ENCODE measurements around the gene DCBLD1.
A peak's percentile ranks its signal among the peaks of the same experiment; 100 is the strongest.

Gene DCBLD1

GRCh38 chr6:117550618-117551242, 68.3 kb downstream of the DCBLD1 start:
- no peak overlapping the region for H3K4me3 ChIP-seq (ENCODE audit: control insufficient read depth, low read depth, low read length)
- no peak for TF ChIP-seq CTCF (conservative IDR thresholded peaks at IDR 0.05; ENCODE audit: control insufficient read depth, insufficient read depth, low read depth, low read length)
- no peak for DNase-seq (ENCODE audit: low read depth)

GRCh38 chr6:117552618-117553017, 70.1 kb downstream of the DCBLD1 start:
- no peak for TF ChIP-seq CTCF (conservative IDR thresholded peaks at IDR 0.05; ENCODE audit: control insufficient read depth, insufficient read depth, low read depth, low read length)
- DNase-seq (ENCODE audit: low read depth) = no peak
- no peak overlapping the region for H3K4me3 ChIP-seq (ENCODE audit: control insufficient read depth, low read depth, low read length)

GRCh38 chr6:117553142-117553541, 70.7 kb downstream of the DCBLD1 start:
- H3K4me3 ChIP-seq (ENCODE audit: control insufficient read depth, low read depth, low read length) = no peak overlapping the region
- no peak for TF ChIP-seq CTCF (conservative IDR thresholded peaks at IDR 0.05; ENCODE audit: control insufficient read depth, insufficient read depth, low read depth, low read length)
- no peak for DNase-seq (ENCODE audit: low read depth)

GRCh38 chr6:117555262-117555849, 72.9 kb downstream of the DCBLD1 start:
- no peak for TF ChIP-seq CTCF (conservative IDR thresholded peaks at IDR 0.05; ENCODE audit: control insufficient read depth, insufficient read depth, low read depth, low read length)
- DNase-seq (ENCODE audit: low read depth) = no peak
- no peak overlapping the region for H3K4me3 ChIP-seq (ENCODE audit: control insufficient read depth, low read depth, low read length)

GRCh38 chr6:117555882-117556498, 73.5 kb downstream of the DCBLD1 start:
- TF ChIP-seq CTCF (conservative IDR thresholded peaks at IDR 0.05; ENCODE audit: control insufficient read depth, insufficient read depth, low read depth, low read length) = peak; percentile 70
- peak; percentile 47 for DNase-seq (ENCODE audit: low read depth)
- no peak overlapping the region for H3K4me3 ChIP-seq (ENCODE audit: control insufficient read depth, low read depth, low read length)

- no peak for TF ChIP-seq CTCF (conservative IDR thresholded peaks at IDR 0.05; ENCODE audit: control insufficient read depth, insufficient read depth, low read depth, low read length)
- no peak overlapping the region for H3K4me3 ChIP-seq (ENCODE audit: control insufficient read depth, low read depth, low read length)
- DNase-seq (ENCODE audit: low read depth) = no peak
These were observed 75.5 kb downstream of the DCBLD1 start for GRCh38 chr6:117557951-117558350.
